Measurements from ENCODE around the gene ZNF668.
A peak's percentile ranks its signal among the peaks of the same experiment; 100 is the strongest.
"Not testable (repeated sequence)": the region's sequence is repeated elsewhere in the genome, so short reads cannot be mapped to it uniquely, and the experiment has no call there.

ZNF668 gene

DNA sequence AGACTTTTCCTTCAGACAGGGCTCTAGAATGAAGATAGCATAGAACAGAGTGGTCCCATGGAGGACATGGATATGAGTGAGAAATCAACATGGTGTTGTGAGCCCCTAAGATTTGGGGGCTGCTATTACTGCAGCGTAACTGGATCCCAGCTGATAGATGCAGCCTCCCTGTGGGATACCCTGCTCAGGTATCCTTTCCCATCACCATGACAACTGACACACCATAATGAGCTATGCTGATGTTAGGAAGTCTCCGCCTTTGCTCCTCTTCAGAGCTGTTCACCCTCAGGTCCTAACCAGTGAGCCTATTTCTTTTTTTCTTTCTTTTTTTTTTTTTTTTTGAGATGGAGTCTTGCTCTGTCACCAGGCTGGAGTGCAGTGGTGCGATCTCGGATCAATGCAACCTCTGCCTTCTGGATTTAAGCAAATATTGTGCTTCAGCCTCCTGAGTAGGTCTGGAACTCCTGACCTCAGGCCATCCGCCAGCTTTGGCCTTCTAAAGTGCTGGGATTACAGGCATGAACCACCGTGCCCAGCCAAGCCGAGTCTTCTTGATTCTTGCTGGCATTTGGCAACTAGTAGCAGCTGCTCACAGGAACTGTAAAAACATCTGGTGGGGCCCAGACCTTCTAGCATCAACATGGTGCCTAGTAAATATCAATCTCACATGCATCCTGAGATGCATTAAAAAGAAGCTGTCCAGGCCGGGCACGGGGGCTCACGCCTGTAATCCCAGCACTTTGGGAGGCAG, 23.6 kb downstream of the ZNF668 start:
- DNase-seq = no peak

DNA sequence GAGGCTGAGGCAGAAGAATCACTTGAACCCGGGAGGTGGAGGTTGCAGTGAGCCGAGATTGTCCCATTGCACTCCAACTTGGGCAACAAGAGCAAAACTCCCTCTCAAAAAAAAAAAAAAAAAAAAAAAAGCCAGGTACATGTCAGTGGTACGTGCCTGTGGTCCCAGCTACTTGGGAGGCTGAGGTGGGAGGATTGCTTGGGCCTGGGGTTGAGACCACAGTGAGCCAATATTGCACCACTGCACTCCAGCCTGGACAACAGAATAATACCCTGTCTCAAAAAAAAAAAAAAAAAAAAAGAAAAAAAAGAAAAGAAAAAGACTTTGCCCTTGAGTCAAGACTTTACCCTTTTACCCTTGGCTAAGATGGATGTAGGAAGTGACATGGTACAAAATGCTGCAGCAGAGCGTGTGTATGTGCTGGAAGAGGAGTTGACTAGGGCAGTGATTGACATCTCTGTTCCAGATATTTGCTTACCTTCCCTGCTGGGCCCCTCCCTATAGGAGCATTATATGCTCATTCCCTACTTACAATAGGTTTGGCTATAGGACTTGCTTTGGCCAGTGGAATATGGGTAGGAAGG, 30.1 kb downstream of the ZNF668 start:
- DNase-seq = no peak

DNA sequence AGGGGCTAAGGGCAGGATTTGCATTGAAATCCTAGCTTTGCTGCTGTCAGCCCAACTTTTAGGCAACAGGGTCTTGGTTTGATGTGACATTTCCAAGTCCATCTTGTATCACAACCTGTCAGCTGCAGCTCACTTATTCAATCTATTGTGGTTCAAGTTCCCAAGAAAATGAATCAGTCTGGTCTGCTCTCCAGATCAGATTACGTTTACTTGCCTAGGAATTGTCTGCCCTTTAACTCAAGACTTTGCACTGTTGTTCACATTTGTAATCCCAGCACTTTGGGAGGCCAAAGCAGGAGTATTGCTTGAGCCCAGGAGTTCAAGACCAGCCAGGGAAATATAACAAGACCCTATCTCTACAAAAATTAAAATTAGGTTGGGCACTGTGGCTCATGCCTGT, 30.7 kb downstream of the ZNF668 start:
- no peak for DNase-seq

DNA sequence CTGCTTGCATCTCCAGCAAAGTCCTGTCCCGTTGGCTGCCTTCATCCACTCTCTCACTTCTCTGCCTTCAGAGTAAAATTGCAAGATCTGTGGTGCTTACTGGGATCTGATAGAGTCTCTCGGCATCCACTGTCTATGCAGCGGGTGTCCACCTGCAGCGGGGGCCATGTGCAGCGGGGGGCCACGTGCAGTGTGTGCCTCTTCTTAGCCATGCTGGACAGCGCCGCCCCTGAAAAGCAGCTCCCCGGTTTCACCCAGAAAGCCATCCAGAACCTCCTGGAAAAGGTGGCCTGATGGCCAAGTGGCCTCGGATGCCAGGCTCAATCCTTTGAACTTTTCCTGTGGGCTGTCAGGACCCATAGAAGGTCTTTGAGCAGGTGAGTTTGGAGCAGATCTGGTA, 31.2 kb downstream of the ZNF668 start:
- no peak for DNase-seq

- DNase-seq = no peak
Observed at GRCh38 chr16:31038993-31039392, 35.0 kb downstream of the ZNF668 start.

GRCh38 chr16:31036691-31037090, 37.3 kb downstream of the ZNF668 start:
- no peak for DNase-seq

DNA sequence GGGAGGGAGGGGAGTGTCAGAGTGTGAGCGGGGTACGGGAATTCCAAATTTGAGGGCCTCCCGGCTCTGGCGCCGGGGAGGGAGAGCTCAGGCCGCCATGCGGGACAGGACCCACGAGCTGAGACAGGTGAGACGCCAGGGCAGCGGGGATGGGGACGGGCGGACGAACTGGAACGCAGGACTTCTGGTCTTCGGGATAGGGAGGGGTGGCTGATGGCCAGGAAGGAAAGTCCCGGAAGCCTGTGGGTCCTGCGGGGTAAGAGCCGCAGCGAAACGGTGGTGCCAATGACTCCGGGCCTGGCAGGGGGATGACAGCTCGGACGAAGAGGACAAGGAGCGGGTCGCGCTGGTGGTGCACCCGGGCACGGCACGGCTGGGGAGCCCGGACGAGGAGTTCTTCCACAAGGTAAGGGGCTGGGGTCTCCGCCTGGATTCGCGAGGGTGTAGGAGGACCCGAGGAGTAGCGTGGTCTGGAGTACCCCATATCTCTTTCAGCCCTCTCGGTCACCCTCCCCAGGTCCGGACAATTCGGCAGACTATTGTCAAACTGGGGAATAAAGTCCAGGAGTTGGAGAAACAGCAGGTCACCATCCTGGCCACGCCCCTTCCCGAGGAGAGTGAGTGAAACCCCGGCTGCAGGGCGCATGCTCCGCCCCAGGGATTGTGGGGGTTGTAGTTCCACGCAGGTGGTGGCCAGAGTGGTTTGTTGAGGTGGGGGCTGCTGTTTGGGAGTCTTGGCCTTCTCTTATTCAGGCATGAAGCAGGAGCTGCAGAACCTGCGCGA, 40.1 kb downstream of the ZNF668 start:
- peak; percentile 12 for DNase-seq

GRCh38 chr16:31032736-31033708, 41.0 kb downstream of the ZNF668 start, which contains the start of gene STX4:
TSS of gene STX4 (plus strand) at chr16:31033558. CDS start at chr16:31033806, 248 bp downstream.
- DNase-seq = peak; percentile 73

DNA sequence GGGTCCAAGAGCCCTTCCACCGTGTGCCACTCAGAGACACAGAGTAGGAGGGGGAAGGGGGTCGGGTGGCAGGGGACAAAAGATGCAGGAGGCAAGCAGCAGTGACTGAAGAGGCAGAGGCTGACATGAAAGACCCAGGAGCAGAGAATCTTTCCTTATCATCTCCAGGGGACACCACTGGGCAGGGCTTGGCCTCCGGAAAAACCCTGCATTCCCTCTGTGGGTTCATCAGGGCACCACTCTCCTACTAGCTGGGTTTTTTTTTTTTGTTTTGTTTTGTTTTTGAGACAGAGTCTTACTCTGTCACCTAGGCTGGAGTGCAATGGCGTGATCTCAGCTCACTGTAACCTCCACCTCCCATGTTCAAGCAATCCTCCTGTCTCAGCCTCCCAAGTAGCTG, 42.8 kb downstream of the ZNF668 start:
- DNase-seq = no peak

DNA sequence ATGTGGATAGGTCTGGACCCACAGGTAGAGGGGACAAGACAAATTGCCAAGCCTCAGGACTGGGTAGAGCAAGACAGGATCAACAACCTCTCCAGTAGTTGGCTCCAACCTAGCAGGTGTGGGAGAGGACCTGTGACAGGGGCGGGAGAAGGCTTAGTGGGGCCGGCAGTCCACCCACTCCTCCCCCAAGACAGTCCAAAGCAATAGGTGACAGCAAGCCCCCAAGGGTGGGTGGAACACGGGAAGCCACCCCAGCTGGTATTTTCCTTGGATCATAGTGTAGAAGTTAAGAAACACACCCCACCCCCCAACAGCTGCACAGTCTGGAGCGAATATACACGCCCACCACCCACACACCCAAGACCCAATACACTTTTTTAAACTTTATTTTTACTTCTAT, 44.8 kb downstream of the ZNF668 start:
- DNase-seq = no peak

GRCh38 chr16:31025339-31025738, 48.7 kb downstream of the ZNF668 start:
- no peak for DNase-seq

- DNase-seq = no peak
Observed at GRCh38 chr16:31023627-31024226, 50.3 kb downstream of the ZNF668 start.

DNA sequence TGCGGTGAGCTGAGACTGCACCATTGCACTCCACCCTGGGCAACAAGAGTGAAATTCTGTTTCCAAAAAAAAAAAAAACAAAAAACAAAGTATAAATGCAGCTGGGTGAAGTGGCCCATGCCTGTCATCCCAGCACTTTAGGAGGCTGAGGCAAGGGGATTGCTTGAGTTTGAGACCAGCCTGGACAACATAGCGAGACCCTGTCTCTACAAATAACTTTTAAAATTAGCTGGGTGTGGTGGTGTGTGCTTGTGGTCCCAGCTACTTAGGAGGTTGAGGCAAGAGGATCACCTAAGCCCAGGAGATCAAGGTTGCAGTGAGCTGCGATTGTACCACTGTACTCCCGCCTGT, 50.8 kb downstream of the ZNF668 start:
- no peak for DNase-seq

DNA sequence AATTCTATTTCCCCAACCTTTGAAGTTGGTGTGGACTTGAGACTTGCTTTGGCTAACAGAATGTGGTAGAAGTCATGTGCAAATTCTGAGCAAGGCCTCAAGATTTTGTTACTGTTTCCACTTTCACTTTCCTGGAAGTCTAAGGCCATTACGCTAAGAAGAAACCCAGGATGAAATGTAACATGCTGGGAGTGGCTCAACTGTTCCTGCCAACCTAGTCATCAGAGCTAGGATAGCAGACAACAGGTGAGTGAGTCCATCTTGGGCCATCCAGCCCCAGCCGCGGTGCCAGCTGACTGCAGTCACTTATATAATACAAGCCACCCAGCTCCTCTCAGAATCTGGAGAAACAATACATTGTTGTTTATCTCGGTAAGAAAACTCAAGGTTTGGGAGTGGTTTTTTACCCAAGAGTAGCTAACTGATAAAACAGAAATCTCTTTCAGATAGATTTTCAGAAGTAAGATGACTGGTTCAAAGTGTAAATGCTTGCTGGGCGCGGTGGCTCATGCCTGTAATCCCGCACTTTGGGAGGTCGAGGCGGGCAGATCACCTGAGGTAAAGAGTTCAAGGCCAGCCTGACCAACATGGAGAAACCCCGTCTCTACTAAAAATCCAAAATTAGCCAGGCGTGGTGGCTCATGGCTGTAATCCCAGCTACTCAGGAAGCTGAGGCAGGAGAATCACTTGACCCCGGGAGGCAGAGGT, 51.3 kb downstream of the ZNF668 start:
- no peak for DNase-seq

DNA sequence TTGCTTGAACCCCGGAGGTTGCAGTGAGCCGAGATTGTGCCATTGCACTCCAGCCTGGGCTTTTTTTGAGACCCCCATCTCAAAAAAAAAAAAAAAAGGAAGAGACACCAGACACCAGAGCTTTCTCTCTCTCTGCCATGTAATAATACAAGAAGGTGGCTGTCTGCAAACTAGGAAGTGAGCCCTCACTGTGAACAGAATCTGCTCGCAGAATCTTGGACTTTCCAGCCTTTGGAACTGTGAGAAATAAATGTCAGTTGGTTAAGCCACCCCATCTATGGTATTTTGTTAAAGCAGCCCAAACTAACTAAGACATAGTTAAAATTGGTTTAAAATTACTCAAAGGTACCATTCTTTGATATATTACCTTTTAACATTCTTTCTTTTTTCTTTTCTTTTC, 53.5 kb downstream of the ZNF668 start:
- DNase-seq = no peak

DNA sequence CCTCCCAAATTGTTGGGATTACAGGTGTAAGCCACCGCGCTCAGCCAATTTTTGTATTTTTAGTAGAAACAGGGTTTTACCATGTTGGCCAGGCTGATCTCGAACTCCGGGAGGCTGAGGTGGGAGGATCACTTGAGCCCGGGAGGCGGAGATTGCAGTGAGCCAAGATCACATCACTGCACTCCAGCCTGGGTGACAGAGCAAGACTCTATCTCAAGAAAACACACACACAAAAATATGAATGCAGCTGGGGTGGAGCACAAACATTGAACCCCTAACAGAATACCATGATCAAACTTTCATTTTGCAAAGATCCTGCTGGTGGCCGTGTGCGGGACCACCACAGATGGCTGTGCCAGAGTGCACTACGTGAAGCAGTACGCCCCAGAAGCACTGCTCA, 56.3 kb downstream of the ZNF668 start:
- DNase-seq = not testable (repeated sequence)

- DNase-seq = no peak
Observed at GRCh38 chr16:31016018-31016417, 58.0 kb downstream of the ZNF668 start.

DNA sequence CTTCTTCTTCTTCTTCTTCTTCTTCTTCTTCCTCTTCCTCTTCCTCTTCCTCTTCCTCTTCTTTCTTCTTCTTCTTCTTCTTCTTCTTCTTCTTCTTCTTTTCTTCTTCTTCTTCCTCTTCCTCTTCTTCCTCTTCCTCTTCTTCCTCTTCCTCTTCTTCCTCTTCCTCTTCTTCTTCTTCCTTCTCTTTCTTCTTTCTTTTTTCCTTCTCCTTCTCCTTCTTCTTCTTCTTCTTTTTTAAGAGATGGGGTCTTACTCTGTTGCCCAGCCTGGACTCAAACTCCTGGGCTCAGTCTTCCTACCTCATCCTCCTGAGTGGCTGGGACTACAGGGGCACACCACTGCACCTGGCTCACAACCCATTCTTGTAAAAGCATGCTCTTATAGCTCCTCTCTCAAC, 60.7 kb downstream of the ZNF668 start:
- not testable (repeated sequence) for DNase-seq

- not testable (repeated sequence) for DNase-seq
Observed at GRCh38 chr16:31011815-31012214, 62.2 kb downstream of the ZNF668 start.
